K562 (cell line): ENCODE data around the gene DGCR2. TPM values are rescaled to one million over a fixed set of nuclear protein-coding genes. Genes with fewer than 3 reads are reported as not detected.

Experiments used
- CHD7 ChIP-seq: fragments of 200-600 bp; sonication (generic); IDR thresholded peaks from one replicate; pipeline ENCODE4 v1.6.1; 2012; ENCODE audit warnings: mild to moderate bottlenecking, low read depth, low read length, inconsistent platforms
- MLX ChIP-seq, 2 experiments: fragments of 450-650 bp in 1 of 2; sonication (generic) in 1 of 2; formaldehyde crosslinking; conservative IDR thresholded peaks; 2 replicates each; pipeline versions ENCODE4 v1.4.0 to v1.8.1; 2020 to 2022; ENCODE audit warnings: mild to moderate bottlenecking in 1 of 2, missing genetic modification reagents in 1 of 2
- REST ChIP-seq, 2 experiments: fragments of 450-650 bp; formaldehyde crosslinking in 1 of 2; IDR thresholded peaks; 2 replicates each; pipeline versions ENCODE4 v1.4.0 to v1.6.1; 2014 to 2020; ENCODE audit warnings: mild to moderate bottlenecking in 2 of 2, borderline replicate concordance in 1 of 2, low read depth in 1 of 2
- ZBTB26 ChIP-seq: fragments of 450-650 bp; formaldehyde crosslinking; IDR thresholded peaks from 2 replicates; pipeline ENCODE4 v1.4.0; 2022; ENCODE audit warnings: missing genetic modification characterization
- ZNF274 ChIP-seq: IDR thresholded peaks from 2 replicates; pipeline ENCODE4 v1.6.1; 2011; ENCODE audit warnings: low read depth, mild to moderate bottlenecking, low read length, moderate library complexity, borderline replicate concordance
- polyA plus RNA-seq, 8 experiments: library from polyadenylated mRNA; depleted of rRNA in 4 of 8; stranded (reverse) in 5 of 8; unstranded in 3 of 8; fragments of >200 nt; fragmentation: Nextera tagmentation in 2 of 8; fragmentation: Illumina TruSeq in 1 of 8; extraction: Ambion mirVana in 2 of 8; extraction: Trizol in 1 of 8; gene quantifications; 2 replicates each; pipeline versions ENCODE4 v1.2.1 to v1.2.3, GENCODE V29; 2011 to 2014; ENCODE audit warnings: inconsistent platforms in 1 of 8, missing spikeins in 1 of 8
- total RNA-seq, 7 experiments: library from RNA; depleted of rRNA in 6 of 7; stranded (reverse); fragments of >200 nt in 6 of 7; fragmentation: Illumina TruSeq in 2 of 7; extraction: Trizol in 2 of 7; gene quantifications; 2 replicates each; pipeline versions ENCODE4 v1.2.1 to v1.2.3, GENCODE V29; 2011 to 2021; ENCODE audit warnings: low replicate concordance in 1 of 7

The DGCR2 gene
- total and polyA plus RNA-seq, 9 of the 15 experiments (the other 6 are each of a cell fraction or from before 2014, with no cell fraction given): 0.69 to 101 (median 56.4) TPM

- TF ChIP-seq CHD7 (peak; percentile 76), REST (IDR thresholded peaks at IDR 0.05; ENCODE audit: borderline replicate concordance) (no peak), REST (CRISPR knock-in tag; IDR thresholded peaks at IDR 0.05; ENCODE audit: low read depth) (no peak), ZBTB26 (CRISPR knock-in tag) (no peak), MLX (CRISPR knock-in tag; conservative IDR thresholded peaks at IDR 0.05) (peak in 1 of 2 experiments; percentile 72; a peak in 1 of 4 replicates), ZNF274 (0 out of 2 replicates have a peak, but pooled peaks have one; percentile 13)
These were observed 47.7 kb upstream of the DGCR2 start (continued) for GRCh38 chr22:19169947-19170318.
